Measurements from ENCODE around the gene ROM1.
A peak's percentile ranks its signal among the peaks of the same experiment; 100 is the strongest.
"Not testable (repeated sequence)": the region's sequence is repeated elsewhere in the genome, so short reads cannot be mapped to it uniquely, and the experiment has no call there.

Gene ROM1

GRCh38 chr11:62650283-62650682 is 37.2 kb downstream of the ROM1 start:
- DNase-seq: not testable (repeated sequence)

- no peak for DNase-seq
Measured at GRCh38 chr11:62652161-62653006, 39.3 kb downstream of the ROM1 start.

DNA sequence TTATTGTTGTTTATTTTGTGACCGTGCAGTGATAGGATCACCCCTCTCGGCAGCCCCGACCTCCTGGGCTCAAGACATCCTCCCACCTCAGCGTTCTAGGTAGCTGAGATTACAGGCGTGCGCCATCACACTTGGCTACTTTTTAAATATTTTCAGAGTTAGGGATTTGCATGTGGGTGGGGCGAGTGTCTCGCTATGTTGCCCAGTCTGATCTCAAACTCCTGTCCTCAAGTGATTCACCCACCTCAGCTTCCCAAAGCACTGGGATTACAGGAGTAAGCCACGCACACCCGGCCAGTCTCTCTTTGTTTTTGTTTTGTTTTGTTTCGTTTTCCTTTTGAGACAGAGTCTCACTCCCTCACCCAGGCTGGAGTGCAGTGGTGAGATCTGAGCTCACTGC is 41.2 kb downstream of the ROM1 start:
- peak in 1 of 2 donors; percentile 1 for DNase-seq

- DNase-seq: no peak
Measured at GRCh38 chr11:62656796-62657429, 43.9 kb downstream of the ROM1 start.

- DNase-seq: peak in 1 of 2 donors; percentile 62
Measured at GRCh38 chr11:62664405-62665074, 51.5 kb downstream of the ROM1 start.

All from bone marrow (tissue), 2 donors.